ENCODE data around the gene KLHL24.
"Not testable (repeated sequence)": the region's sequence is repeated elsewhere in the genome, so short reads cannot be mapped to it uniquely, and the experiment has no call there.

The KLHL24 gene

GRCh38 chr3:183626877-183627594, 8.4 kb upstream of the KLHL24 start:
- Histone ChIP-seq H3K4me3 (ENCODE audit: low read depth, low read length, poor library complexity, severe bottlenecking) (no peak overlapping the region), H3K4me1 (ENCODE audit: insufficient read depth, low read length, severe bottlenecking) (no peaks in the 10 kb centered on the region), H3K9ac (ENCODE audit: low read length) (no peak overlapping the region), H3K9me3 (ENCODE audit: low read length) (no peaks in the 10 kb centered on the region), H3K27ac (ENCODE audit: low read depth, low read length, poor library complexity, severe bottlenecking) (no peak overlapping the region), H3K9me2 (ENCODE audit: low read depth, low read length) (no peaks in the 10 kb centered on the region), H2AFZ (ENCODE audit: low read length) (no peak overlapping the region), H4K20me1 (ENCODE audit: insufficient read depth, low read length) (no peaks in the 10 kb centered on the region), H3K27me3 (ENCODE audit: insufficient read depth, low read length) (no peaks in the 10 kb centered on the region), H3F3A (ENCODE audit: insufficient read depth, low read length) (no peaks in the 10 kb centered on the region), H3K4me2 (ENCODE audit: low read length) (no peak overlapping the region), H3K36me3 (ENCODE audit: insufficient read depth, low read length) (no peaks in the 10 kb centered on the region), H3K79me2 (ENCODE audit: insufficient read depth, low read length) (no peaks in the 10 kb centered on the region)
- TF ChIP-seq EZH2 (IDR thresholded peaks at IDR 0.05; ENCODE audit: borderline replicate concordance, low read length) (no peak), CTCF (IDR thresholded peaks at IDR 0.05; ENCODE audit: low read length) (no peak)

DNA sequence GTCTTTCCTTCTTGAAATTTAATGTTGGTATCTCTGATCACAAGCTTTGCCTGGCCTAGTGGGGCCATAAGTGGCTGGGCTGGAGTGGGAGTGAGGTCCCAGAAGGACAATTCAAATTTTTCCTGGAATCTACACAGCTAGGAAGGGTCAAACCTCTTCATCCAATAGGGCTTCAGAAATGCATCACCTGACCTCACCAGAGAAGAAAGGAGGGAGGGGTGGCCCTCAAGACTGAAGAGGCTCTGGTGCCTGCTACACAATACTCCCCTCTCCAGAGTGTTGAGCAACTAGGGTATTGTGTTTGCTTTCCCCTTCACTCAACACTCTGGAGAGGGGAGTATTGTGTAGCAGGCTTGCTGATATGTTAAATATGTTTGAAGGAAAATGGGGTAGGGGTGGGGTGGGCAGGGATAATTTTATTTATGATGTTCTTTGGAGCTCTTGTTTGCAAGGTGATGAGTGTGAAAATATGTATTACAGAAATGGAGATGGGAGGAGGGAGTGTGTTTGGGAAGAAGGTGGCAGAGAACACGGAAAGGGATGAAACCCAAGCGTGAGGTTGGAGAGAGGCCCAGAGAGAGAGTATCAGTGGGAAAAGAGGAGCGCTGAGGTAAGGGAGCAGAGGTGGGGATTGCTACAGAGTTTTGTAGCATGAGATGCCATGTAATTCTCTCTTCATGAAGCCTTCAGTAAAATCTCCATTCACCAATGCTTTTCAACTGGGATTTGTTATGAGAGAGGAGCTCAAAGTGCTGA, 5.7 kb upstream of the KLHL24 start:
- TF ChIP-seq CTCF (IDR thresholded peaks at IDR 0.05; ENCODE audit: low read length) (no peak), EZH2 (IDR thresholded peaks at IDR 0.05; ENCODE audit: borderline replicate concordance, low read length) (no peak)
- Histone ChIP-seq H3K79me2 (ENCODE audit: insufficient read depth, low read length) (no peaks in the 10 kb centered on the region), H3K9me3 (ENCODE audit: low read length) (no peaks in the 10 kb centered on the region), H3K4me1 (ENCODE audit: insufficient read depth, low read length, severe bottlenecking) (peaks cover 3% of the 10 kb centered on the region), H3K9ac (ENCODE audit: low read length) (no peak overlapping the region), H4K20me1 (ENCODE audit: insufficient read depth, low read length) (no peaks in the 10 kb centered on the region), H3K4me2 (ENCODE audit: low read length) (no peak overlapping the region), H3K27me3 (ENCODE audit: insufficient read depth, low read length) (no peaks in the 10 kb centered on the region), H3K4me3 (ENCODE audit: low read depth, low read length, poor library complexity, severe bottlenecking) (no peak overlapping the region), H3K36me3 (ENCODE audit: insufficient read depth, low read length) (no peaks in the 10 kb centered on the region), H3K9me2 (ENCODE audit: low read depth, low read length) (no peaks in the 10 kb centered on the region), H3K27ac (ENCODE audit: low read depth, low read length, poor library complexity, severe bottlenecking) (no peak overlapping the region), H2AFZ (ENCODE audit: low read length) (no peak overlapping the region), H3F3A (ENCODE audit: insufficient read depth, low read length) (no peaks in the 10 kb centered on the region)

GRCh38 chr3:183631715-183632114, 3.7 kb upstream of the KLHL24 start:
- no peaks in the 10 kb centered on the region for H4K20me1 ChIP-seq (ENCODE audit: insufficient read depth, low read length)
- H3K9ac ChIP-seq (ENCODE audit: low read length) = no peak overlapping the region
- H3K9me3 ChIP-seq (ENCODE audit: low read length) = no peaks in the 10 kb centered on the region
- H3K27me3 ChIP-seq (ENCODE audit: insufficient read depth, low read length) = no peaks in the 10 kb centered on the region
- no peak overlapping the region for H3K4me2 ChIP-seq (ENCODE audit: low read length)
- H3K27ac ChIP-seq (ENCODE audit: low read depth, low read length, poor library complexity, severe bottlenecking) = no peak overlapping the region
- peaks cover 9% of the 10 kb centered on the region for H3K4me1 ChIP-seq (ENCODE audit: insufficient read depth, low read length, severe bottlenecking)
- no peaks in the 10 kb centered on the region for H3K36me3 ChIP-seq (ENCODE audit: insufficient read depth, low read length)
- no peak overlapping the region for H3K4me3 ChIP-seq (ENCODE audit: low read depth, low read length, poor library complexity, severe bottlenecking)
- TF ChIP-seq EZH2 (IDR thresholded peaks at IDR 0.05; ENCODE audit: borderline replicate concordance, low read length) (no peak), CTCF (IDR thresholded peaks at IDR 0.05; ENCODE audit: low read length) (no peak)
- H3K9me2 ChIP-seq (ENCODE audit: low read depth, low read length) = no peaks in the 10 kb centered on the region
- H3K79me2 ChIP-seq (ENCODE audit: insufficient read depth, low read length) = no peaks in the 10 kb centered on the region
- no peaks in the 10 kb centered on the region for H3F3A ChIP-seq (ENCODE audit: insufficient read depth, low read length)
- no peak overlapping the region for H2AFZ ChIP-seq (ENCODE audit: low read length)

DNA sequence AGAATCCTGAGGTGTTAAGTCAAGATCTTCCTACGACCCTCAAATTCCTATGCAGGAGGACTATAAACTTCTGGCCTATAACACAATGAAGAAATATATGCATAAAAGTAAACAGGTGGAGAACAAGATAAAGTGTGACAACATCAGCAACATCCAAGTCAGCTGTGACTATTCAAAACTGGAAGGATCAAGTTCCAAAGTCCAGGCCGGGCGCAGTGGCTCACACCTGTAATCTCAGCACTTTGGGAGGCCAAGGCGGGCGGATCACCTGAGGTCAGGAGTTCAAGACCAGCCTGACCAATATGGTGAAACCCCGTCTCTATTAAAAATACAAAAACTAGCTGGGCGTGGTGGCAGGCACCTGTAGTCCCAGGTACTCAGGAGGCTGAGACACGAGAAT, 2.7 kb upstream of the KLHL24 start:
- not testable (repeated sequence) for H3K9me3 ChIP-seq (ENCODE audit: low read length); H3K79me2 ChIP-seq (ENCODE audit: insufficient read depth, low read length); H3K9ac ChIP-seq (ENCODE audit: low read length); H3K36me3 ChIP-seq (ENCODE audit: insufficient read depth, low read length); H3K27me3 ChIP-seq (ENCODE audit: insufficient read depth, low read length); H3K9me2 ChIP-seq (ENCODE audit: low read depth, low read length); H4K20me1 ChIP-seq (ENCODE audit: insufficient read depth, low read length); H3K27ac ChIP-seq (ENCODE audit: low read depth, low read length, poor library complexity, severe bottlenecking); H3F3A ChIP-seq (ENCODE audit: insufficient read depth, low read length); H2AFZ ChIP-seq (ENCODE audit: low read length); H3K4me3 ChIP-seq (ENCODE audit: low read depth, low read length, poor library complexity, severe bottlenecking); H3K4me2 ChIP-seq (ENCODE audit: low read length)
- peaks cover 18% of the 10 kb centered on the region for H3K4me1 ChIP-seq (ENCODE audit: insufficient read depth, low read length, severe bottlenecking)
